Skin epidermis (tissue), 12 donors: ENCODE data around the gene TMEM259.

ENCODE experiments used
- H3K27ac ChIP-seq, 21 experiments: fragments of 200-600 bp; sonication (generic) in 11 of 21; one replicate each; pipeline ENCODE4 v1.5.0; 2020; ENCODE audit warnings: mild to moderate bottlenecking in 3 of 21, inconsistent platforms in 2 of 21, moderate library complexity in 2 of 21
- H3K4me3 ChIP-seq, 7 experiments: fragments of 200-600 bp; sonication (generic) in 2 of 7; one replicate each; pipeline ENCODE4 v1.5.0; 2020; ENCODE audit warnings: inconsistent platforms in 2 of 7, mild to moderate bottlenecking in 2 of 7, moderate library complexity in 1 of 7

Gene TMEM259

DNA sequence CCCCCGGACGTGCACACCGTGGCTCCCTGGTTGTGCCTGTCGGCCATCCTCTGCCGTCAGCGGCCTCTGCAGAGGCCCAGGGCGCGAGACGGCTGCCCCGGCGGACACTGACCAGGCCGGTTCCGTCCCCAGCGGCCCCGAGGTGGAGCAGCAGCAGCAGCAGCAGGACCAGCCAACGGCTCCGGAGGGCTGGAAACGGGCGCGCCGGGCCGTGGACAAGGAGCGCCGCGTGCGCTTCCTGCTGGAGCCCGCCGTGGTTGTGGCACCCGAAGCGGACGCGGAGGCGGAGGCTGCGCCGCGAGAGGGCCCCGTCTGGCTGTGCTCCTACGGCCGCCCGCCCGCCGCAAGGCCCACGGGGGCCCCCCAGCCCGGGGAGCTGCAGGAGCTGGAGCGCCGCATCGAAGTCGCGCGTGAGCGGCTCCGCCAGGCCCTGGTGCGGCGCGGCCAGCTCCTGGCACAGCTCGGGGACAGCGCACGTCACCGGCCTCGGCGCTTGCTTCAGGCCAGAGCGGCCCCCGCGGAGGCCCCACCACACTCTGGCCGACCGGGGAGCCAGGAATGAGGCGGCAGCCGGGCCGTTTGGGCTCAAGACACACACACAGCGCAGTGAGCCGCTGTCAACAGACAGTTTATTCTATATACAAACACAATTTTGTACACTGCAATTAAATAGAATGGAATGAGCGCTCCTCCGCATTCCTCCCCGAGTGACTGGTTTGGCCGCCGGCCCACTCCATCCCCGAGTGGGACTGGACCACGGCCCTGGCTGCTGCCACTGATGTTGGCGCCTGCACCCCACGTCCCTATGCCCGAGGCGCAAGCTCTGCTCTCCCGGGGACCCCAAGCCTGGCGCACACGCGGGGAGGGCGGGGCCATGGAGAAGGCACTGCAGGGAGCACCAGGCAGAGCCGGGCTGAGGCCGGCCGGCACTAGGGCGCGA is 11.6 kb downstream of the TMEM259 start:
- Histone ChIP-seq H3K27ac (no peak overlapping the region), H3K4me3 (no peak overlapping the region)

- no peak overlapping the region for H3K4me3 ChIP-seq
- H3K27ac ChIP-seq, result no peak overlapping the region
Measured at GRCh38 chr19:1008268-1009040, 12.5 kb downstream of the TMEM259 start.

- Histone ChIP-seq H3K27ac (no peak overlapping the region), H3K4me3 (no peak overlapping the region)
Measured at GRCh38 chr19:1007399-1008251, 13.3 kb downstream of the TMEM259 start.

DNA sequence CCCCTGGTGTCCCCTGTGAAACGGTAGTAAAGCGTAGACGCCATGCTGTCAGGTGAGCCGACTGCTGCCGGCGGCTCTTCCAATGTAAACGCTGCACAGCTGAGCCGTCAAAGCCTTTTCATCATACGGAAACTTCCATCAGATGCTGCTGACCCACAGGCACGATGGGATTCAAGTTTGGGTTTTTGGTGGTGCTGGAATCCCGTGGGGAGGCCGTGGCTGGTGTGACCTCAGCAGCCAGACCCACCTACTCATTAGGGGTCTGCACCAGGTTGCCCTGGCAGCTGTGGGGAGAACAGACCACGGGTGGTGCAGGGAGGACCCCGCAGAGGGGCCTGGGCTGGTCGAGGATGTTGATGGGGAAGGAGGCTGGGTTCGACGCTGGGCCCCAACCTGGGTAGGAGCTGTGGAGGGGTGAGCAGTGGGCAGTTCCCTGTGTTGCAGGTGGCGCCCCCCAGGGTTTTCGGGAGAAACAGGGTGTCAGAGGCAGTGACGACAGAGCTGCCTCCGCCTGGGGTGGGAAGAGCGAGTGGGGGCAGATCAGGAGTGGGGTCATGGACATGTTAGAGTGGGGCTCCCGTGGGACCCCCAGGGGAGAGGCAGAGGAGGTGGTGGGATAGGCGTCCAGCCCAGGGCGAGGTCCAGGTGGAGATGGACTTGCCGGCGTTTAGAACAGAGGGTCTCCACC is 14.1 kb downstream of the TMEM259 start:
- Histone ChIP-seq H3K27ac (no peak overlapping the region), H3K4me3 (no peak overlapping the region)

DNA sequence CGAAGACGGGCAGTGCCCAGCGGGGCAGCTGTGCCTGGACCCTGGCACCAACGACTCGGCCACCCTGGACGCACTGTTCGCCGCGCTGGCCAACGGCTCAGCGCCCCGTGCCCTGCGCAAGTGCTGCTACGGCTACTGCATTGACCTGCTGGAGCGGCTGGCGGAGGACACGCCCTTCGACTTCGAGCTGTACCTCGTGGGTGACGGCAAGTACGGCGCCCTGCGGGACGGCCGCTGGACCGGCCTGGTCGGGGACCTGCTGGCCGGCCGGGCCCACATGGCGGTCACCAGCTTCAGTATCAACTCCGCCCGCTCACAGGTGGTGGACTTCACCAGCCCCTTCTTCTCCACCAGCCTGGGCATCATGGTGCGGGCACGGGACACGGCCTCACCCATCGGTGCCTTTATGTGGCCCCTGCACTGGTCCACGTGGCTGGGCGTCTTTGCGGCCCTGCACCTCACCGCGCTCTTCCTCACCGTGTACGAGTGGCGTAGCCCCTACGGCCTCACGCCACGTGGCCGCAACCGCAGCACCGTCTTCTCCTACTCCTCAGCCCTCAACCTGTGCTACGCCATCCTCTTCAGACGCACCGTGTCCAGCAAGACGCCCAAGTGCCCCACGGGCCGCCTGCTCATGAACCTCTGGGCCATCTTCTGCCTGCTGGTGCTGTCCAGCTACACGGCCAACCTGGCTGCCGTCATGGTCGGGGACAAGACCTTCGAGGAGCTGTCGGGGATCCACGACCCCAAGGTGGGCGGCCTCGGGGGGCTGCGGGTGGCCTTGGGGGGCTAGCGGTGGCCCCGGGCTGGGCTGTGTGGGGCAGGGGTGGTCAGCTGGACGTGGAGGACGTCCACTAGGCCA is 15.9 kb downstream of the TMEM259 start:
- Histone ChIP-seq H3K27ac (no peak overlapping the region), H3K4me3 (no peak overlapping the region)

- Histone ChIP-seq H3K4me3 (no peak overlapping the region), H3K27ac (no peak overlapping the region)
Measured at GRCh38 chr19:1004204-1004802, 16.6 kb downstream of the TMEM259 start.

- Histone ChIP-seq H3K27ac (no peak overlapping the region), H3K4me3 (no peak overlapping the region)
Measured at GRCh38 chr19:1003283-1003682, 17.6 kb downstream of the TMEM259 start.

DNA sequence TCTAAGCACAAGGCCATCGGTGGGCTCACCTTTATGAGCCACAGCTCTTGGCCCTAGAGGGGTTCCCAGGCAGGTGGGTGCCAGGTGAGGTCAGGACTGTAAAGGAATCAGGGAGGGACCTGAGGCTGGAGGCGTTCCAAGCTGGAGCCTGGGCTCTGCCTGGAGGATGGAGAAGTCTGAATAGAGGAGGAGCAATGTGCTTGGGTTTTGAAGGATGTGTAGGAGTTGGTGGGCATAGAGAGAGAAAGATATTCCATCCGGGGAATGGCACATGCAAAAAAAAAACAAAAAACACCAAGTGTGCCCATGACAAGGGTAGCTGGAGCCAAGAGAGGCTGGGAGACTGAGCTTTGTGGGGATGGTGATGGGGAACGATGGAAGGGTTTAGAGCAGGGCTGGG is 18.3 kb downstream of the TMEM259 start:
- H3K27ac ChIP-seq, result no peak overlapping the region
- no peak overlapping the region for H3K4me3 ChIP-seq

GRCh38 chr19:1001538-1002166 is 19.3 kb downstream of the TMEM259 start:
- Histone ChIP-seq H3K27ac (no peak overlapping the region), H3K4me3 (no peak overlapping the region)

GRCh38 chr19:1000591-1001537 is 20.1 kb downstream of the TMEM259 start:
- Histone ChIP-seq H3K4me3 (peak overlapping the region in 2 of 7 experiments; percentile 9 to 22), H3K27ac (no peak overlapping the region)

DNA sequence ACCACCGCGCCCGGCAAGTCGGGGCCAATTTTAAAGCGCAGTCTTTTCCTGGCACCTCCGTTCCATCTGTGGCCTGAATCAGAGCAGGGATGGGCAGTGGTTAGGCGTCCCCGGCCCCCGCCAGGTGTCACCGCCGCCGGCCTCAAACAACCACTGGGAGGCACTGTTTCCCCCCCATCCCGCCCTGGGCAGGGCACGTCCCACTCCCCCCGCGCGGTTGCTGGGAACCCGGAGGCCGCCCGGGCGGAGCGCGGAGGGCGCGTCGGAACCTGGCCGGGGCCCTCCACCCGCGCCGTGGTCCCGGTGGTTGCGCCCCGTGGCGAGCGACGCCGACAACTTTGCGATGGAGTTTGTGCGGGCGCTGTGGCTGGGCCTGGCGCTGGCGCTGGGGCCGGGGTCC is 20.8 kb downstream of the TMEM259 start, which contains the start of gene GRIN3B:
Gene GRIN3B (plus strand): TSS at position 325 of the 400 bp plus-strand sequence. CDS start 19 bp downstream, at position 344.
- H3K27ac ChIP-seq, result no peak within 1 kb of the TSS
- H3K4me3 ChIP-seq, result peak within 1 kb of the TSS in 3 of 7 experiments; percentile 9 to 22 (median 22)

DNA sequence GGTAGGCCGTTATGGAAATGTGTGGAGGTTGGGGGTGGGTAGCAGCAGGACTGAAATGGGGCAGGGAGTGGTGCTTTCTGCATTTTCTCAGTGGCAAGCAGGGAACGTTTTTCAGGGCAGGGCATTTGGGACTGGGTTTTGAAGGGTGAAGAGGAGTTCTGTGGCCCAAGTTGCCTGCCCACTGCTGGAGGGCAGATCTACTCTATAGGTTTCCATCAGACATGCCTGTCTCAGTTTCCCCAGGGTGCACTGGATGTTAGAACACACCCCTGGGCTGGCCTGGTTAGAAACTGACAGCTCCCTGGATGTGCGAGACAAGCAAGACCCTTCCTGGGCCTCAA is 21.6 kb downstream of the TMEM259 start:
- no peak overlapping the region for H3K27ac ChIP-seq
- H3K4me3 ChIP-seq, result no peak overlapping the region

DNA sequence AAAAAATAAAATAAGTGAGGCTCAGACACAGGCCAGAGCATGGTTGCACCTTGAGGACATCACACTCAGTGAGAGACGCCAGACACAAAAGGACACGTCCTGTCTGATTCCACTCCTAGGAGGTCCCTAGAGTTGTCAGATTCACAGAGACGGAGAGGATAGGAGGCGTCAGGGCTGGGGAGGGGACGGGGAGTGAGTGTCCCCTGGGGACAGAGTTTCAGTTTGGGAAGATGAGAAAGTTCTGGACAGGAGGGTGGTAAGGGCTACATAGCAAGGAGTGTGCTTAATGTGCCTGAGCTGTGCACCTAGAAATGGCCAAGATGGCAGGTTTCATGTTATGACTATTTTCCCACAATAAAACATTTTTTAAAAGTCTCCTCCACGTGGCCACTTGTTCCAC is 22.9 kb downstream of the TMEM259 start:
- Histone ChIP-seq H3K27ac (no peak overlapping the region), H3K4me3 (no peak overlapping the region)

- H3K4me3 ChIP-seq, result peak overlapping the region in 1 of 7 experiments; percentile 0
- H3K27ac ChIP-seq, result no peak overlapping the region
Measured at GRCh38 chr19:996051-996838, 24.7 kb downstream of the TMEM259 start.

DNA sequence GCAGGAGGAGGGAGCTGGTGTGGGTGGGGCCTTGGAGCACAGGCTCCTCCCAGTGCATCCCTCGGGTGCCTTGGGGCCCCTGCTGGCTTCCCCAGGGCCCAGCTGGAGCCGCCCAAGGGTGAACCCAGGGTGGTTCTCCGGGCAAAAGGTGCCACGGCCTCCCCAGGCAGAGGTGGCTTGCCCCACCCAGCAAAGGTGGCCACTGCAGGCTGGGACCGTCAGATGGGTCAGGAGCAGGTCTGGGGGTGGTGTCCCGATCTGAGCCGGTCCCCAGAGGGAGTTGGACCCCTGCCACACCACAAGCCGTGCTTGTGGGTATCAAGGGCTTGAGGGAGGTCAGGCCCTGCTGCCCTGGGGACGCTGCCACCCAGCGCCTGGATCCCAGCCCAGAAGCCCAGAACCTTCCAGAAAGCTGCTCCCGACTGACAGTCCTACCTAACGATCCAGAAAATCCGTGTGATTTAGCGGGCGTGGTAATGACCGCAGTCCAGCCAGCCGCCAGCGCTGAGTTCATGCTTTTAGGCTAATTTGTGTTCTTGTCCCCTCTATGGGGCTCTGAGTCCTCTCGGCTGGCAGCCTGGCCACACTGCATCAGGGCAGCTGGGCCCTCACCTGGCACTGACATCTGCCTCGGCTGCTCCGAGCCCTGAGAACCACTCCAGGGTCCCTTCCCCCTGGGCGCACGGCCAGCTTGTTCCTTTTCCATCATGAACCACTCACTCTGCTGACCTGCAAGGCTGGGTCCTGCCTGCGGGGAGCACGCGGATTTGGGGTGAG is 25.7 kb downstream of the TMEM259 start:
- no peak overlapping the region for H3K4me3 ChIP-seq
- no peak overlapping the region for H3K27ac ChIP-seq
